Suprapubic skin (tissue), 3 donors: ENCODE results near the gene COG5.

Experiments used
- POLR2A ChIP-seq, 2 donors: fragments of 450-650 bp; IDR thresholded peaks; one replicate each; pipeline ENCODE4 v1.6.1; 2017; ENCODE audit warnings: antibody characterized with exemption in 2 of 2, mild to moderate bottlenecking in 2 of 2, moderate library complexity in 2 of 2
- TF ChIP-seq, protein P1 (sequence below), 2 donors: fragments of 200-600 bp in 1 of 2; fragments of 450-650 bp in 1 of 2; sonication (generic) in 1 of 2; IDR thresholded peaks; one replicate each; pipeline ENCODE4 v1.5.1; 2016 to 2019; ENCODE audit warnings: antibody characterized with exemption in 2 of 2, mild to moderate bottlenecking in 1 of 2, moderate library complexity in 1 of 2

- TF ChIP-seq, protein P1, sequence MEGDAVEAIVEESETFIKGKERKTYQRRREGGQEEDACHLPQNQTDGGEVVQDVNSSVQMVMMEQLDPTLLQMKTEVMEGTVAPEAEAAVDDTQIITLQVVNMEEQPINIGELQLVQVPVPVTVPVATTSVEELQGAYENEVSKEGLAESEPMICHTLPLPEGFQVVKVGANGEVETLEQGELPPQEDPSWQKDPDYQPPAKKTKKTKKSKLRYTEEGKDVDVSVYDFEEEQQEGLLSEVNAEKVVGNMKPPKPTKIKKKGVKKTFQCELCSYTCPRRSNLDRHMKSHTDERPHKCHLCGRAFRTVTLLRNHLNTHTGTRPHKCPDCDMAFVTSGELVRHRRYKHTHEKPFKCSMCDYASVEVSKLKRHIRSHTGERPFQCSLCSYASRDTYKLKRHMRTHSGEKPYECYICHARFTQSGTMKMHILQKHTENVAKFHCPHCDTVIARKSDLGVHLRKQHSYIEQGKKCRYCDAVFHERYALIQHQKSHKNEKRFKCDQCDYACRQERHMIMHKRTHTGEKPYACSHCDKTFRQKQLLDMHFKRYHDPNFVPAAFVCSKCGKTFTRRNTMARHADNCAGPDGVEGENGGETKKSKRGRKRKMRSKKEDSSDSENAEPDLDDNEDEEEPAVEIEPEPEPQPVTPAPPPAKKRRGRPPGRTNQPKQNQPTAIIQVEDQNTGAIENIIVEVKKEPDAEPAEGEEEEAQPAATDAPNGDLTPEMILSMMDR (IDR thresholded peaks at IDR 0.05) = no peak
- no peak for TF ChIP-seq POLR2A (IDR thresholded peaks at IDR 0.05)
Measured at GRCh38 chr7:107234436-107234835, 329.3 kb downstream of the COG5 start.
